Measurements from ENCODE around the gene CYP17A1.
"Not testable (repeated sequence)": the region's sequence is repeated elsewhere in the genome, so short reads cannot be mapped to it uniquely, and the experiment has no call there.

Gene CYP17A1

GRCh38 chr10:102837230-102837721 lies at the start of gene CYP17A1:
TSS of gene CYP17A1 (minus strand) at chr10:102837413. CDS start at chr10:102837361, 52 bp downstream.
- no peak for FAIRE-seq

- FAIRE-seq, result no peak
Observed at GRCh38 chr10:102880256-102880655, 43.0 kb upstream of the CYP17A1 start.

GRCh38 chr10:102878629-102879028 lies 41.4 kb upstream of the CYP17A1 start:
- FAIRE-seq, result no peak

GRCh38 chr10:102876747-102877153 lies 39.5 kb upstream of the CYP17A1 start:
- no peak for FAIRE-seq

GRCh38 chr10:102872163-102872562 lies 35.0 kb upstream of the CYP17A1 start:
- no peak for FAIRE-seq

- FAIRE-seq, result no peak
Observed at GRCh38 chr10:102870221-102870620, 33.0 kb upstream of the CYP17A1 start.

GRCh38 chr10:102869258-102870198 lies 32.3 kb upstream of the CYP17A1 start, which contains the start of gene AS3MT:
TSS of gene AS3MT (plus strand) at chr10:102869470. CDS start at chr10:102869593, 123 bp downstream.
- FAIRE-seq, result no peak

- FAIRE-seq, result no peak
Observed at GRCh38 chr10:102868911-102869257, 31.7 kb upstream of the CYP17A1 start.

GRCh38 chr10:102865620-102866019 lies 28.4 kb upstream of the CYP17A1 start:
- FAIRE-seq, result peak; percentile 23

GRCh38 chr10:102863660-102864059 lies 26.4 kb upstream of the CYP17A1 start:
- FAIRE-seq, result no peak

GRCh38 chr10:102859911-102860310 lies 22.7 kb upstream of the CYP17A1 start:
- FAIRE-seq, result no peak

- FAIRE-seq, result no peak
Observed at GRCh38 chr10:102856758-102857424, 19.7 kb upstream of the CYP17A1 start.

GRCh38 chr10:102855731-102856436 lies 18.7 kb upstream of the CYP17A1 start:
- FAIRE-seq, result not testable (repeated sequence)

GRCh38 chr10:102853237-102853636 lies 16.0 kb upstream of the CYP17A1 start:
- FAIRE-seq, result not testable (repeated sequence)

GRCh38 chr10:102850025-102850518 lies 12.9 kb upstream of the CYP17A1 start:
- FAIRE-seq, result no peak

GRCh38 chr10:102845352-102845902 lies 8.2 kb upstream of the CYP17A1 start:
- FAIRE-seq, result no peak

- FAIRE-seq, result not testable (repeated sequence)
Observed at GRCh38 chr10:102844190-102844776, 7.1 kb upstream of the CYP17A1 start.

GRCh38 chr10:102843139-102843538 lies 5.9 kb upstream of the CYP17A1 start:
- FAIRE-seq, result not testable (repeated sequence)

GRCh38 chr10:102841827-102842345 lies 4.7 kb upstream of the CYP17A1 start:
- FAIRE-seq, result no peak

- not testable (repeated sequence) for FAIRE-seq
Observed at GRCh38 chr10:102838276-102838927, 1.2 kb upstream of the CYP17A1 start.

- FAIRE-seq, result no peak
Observed at GRCh38 chr10:102835007-102835482, 2.2 kb downstream of the CYP17A1 start.

All from TTC549 (cell line).